HCT116 (cell line): ENCODE measurements around the gene HUS1. TPM values are rescaled to one million over a fixed set of nuclear protein-coding genes. Genes with fewer than 3 reads are reported as not detected.

ENCODE experiments used
- ATAC-seq: fragments of 200-7000 bp; cut with Tn5 transposase; 2 replicates; pipeline ENCODE4 v1.9.1; 2020; ENCODE audit warnings: mild to moderate bottlenecking, moderate library complexity
- BruUV-seq: library from RNA; stranded (reverse); fragments of 400-500 nt; replicated peaks from 2 replicates; lab custom pipeline; 2021; lab: Mats Ljungman, UMichigan
- CTCF ChIA-PET: fragments of 300-600 bp; sonication (Branson Sonifier 250); formaldehyde crosslinking; loops from one replicate; lab custom pipeline; 2021; ENCODE audit warnings: antibody characterized with exemption; lab: Charles Lee
- POLR2A ChIA-PET: fragments of 300-600, 350-600 bp; sonication (Branson Sonifier 250); formaldehyde crosslinking; loops from one replicate; lab custom pipeline; 2021; ENCODE audit warnings: antibody characterized with exemption; lab: Charles Lee
- RAD21 ChIA-PET, 2 experiments: fragments of 300-600 bp; sonication (Branson Sonifier 250); formaldehyde crosslinking; loops; one replicate each; lab custom pipeline; 2023; ENCODE audit warnings: low total read pairs in 2 of 2; ENCODE audit not compliant: uncharacterized antibody in 2 of 2, unreplicated experiment in 2 of 2, low non-redundant PET in 1 of 2; lab: Charles Lee
- DNase-seq: peaks from one replicate; pipeline ENCODE4 v3.0.0-alpha.2; 2010; ENCODE audit warnings: low read depth, low spot score
- H2AFZ ChIP-seq: fragments of 200-600 bp; shearing (Covaris generic), sonication (generic); 2 replicates; pipeline ENCODE4 v1.6.1; 2017; ENCODE audit warnings: low read depth, mixed run types, mixed read lengths, antibody characterized with exemption, low read length; ENCODE audit not compliant: poor library complexity, severe bottlenecking
- H3K27ac ChIP-seq: 2 replicates; pipeline ENCODE4 v1.5.1; 2012; ENCODE audit warnings: low read depth, low read length
- H3K27me3 ChIP-seq: fragments of 200-600 bp; sonication (generic); 2 replicates; pipeline ENCODE4 v1.6.1; 2016; ENCODE audit warnings: mixed run types, low read length, mixed read lengths; ENCODE audit not compliant: insufficient read depth
- H3K36me3 ChIP-seq, 2 experiments: fragments of 200-500 bp in 1 of 2; fragments of 200-600 bp in 1 of 2; sonication (Bioruptor generic) in 1 of 2; sonication (generic) in 1 of 2; 2 replicates each; pipeline versions ENCODE4 v1.5.1 to v1.6.1; 2014 to 2016; ENCODE audit warnings: low read length in 2 of 2, inconsistent platforms in 1 of 2, mixed read lengths in 1 of 2, mixed run types in 1 of 2; ENCODE audit not compliant: insufficient read depth in 2 of 2, control insufficient read depth in 1 of 2
- H3K4me1 ChIP-seq, 2 experiments: fragments of 200-600 bp in 1 of 2; sonication (generic) in 1 of 2; 2 replicates each; pipeline versions ENCODE4 v1.5.1 to v1.6.1; 2012 to 2017; ENCODE audit warnings: low read length in 2 of 2, inconsistent platforms in 1 of 2, mild to moderate bottlenecking in 1 of 2, mixed read lengths in 1 of 2, mixed run types in 1 of 2, moderate library complexity in 1 of 2; ENCODE audit not compliant: insufficient read depth in 2 of 2, control insufficient read depth in 1 of 2
- H3K4me2 ChIP-seq: fragments of 200-600 bp; sonication (generic); 2 replicates; pipeline ENCODE4 v1.6.1; 2017; ENCODE audit warnings: mixed run types, low read length, mixed read lengths
- H3K4me3 ChIP-seq, 2 experiments: fragments of 200-600 bp in 1 of 2; sonication (generic) in 1 of 2; replicated peaks in 1 of 2; 2 replicates each; pipeline ENCODE4 v1.5.1; 2011 to 2016; ENCODE audit warnings: low read length in 2 of 2, control low read depth in 1 of 2, low read depth in 1 of 2, mild to moderate bottlenecking in 1 of 2, mixed read lengths in 1 of 2, mixed run types in 1 of 2
- H3K79me2 ChIP-seq: fragments of 200-600 bp; sonication (generic); 2 replicates; pipeline ENCODE4 v1.6.1; 2017; ENCODE audit warnings: mild to moderate bottlenecking, mixed run types, low read length, moderate library complexity, mixed read lengths; ENCODE audit not compliant: insufficient read depth
- H3K9ac ChIP-seq: fragments of 200-600 bp; sonication (generic); 2 replicates; pipeline ENCODE4 v1.6.1; 2016; ENCODE audit warnings: low read length, mixed read lengths
- H3K9me2 ChIP-seq: fragments of 200-600 bp; sonication (generic), shearing (Covaris generic); 2 replicates; pipeline ENCODE4 v1.6.1; 2017; ENCODE audit warnings: mixed run types, mild to moderate bottlenecking, moderate library complexity; ENCODE audit not compliant: insufficient read depth
- H3K9me3 ChIP-seq, 2 experiments: fragments of 200-500 bp in 1 of 2; fragments of 200-600 bp in 1 of 2; sonication (Bioruptor generic) in 1 of 2; sonication (generic) in 1 of 2; 2 replicates each; pipeline ENCODE4 v1.6.1; 2014 to 2017; ENCODE audit warnings: low read length in 2 of 2, mixed read lengths in 2 of 2, inconsistent platforms in 1 of 2, low read depth in 1 of 2, mild to moderate bottlenecking in 1 of 2, mixed run types in 1 of 2, moderate library complexity in 1 of 2; ENCODE audit not compliant: control insufficient read depth in 1 of 2, insufficient read depth in 1 of 2
- H4K20me1 ChIP-seq: fragments of 200-600 bp; sonication (generic), shearing (Covaris generic); 2 replicates; pipeline ENCODE4 v1.6.1; 2017; ENCODE audit warnings: mixed run types, mild to moderate bottlenecking, moderate library complexity; ENCODE audit not compliant: insufficient read depth
- EZH2phosphoT487 ChIP-seq: fragments of 200-600 bp; IDR thresholded peaks from 2 replicates; pipeline ENCODE4 v1.6.1; 2018; ENCODE audit warnings: antibody characterized with exemption, borderline replicate concordance
- FOSL1 ChIP-seq: IDR thresholded peaks from 2 replicates; pipeline ENCODE4 v1.6.1; 2012; ENCODE audit warnings: low read depth
- POLR2A ChIP-seq: IDR thresholded peaks from 2 replicates; pipeline ENCODE4 v1.7.0; 2011; ENCODE audit warnings: borderline replicate concordance; ENCODE audit not compliant: insufficient read depth, insufficient read length; ENCODE audit errors: extremely low read depth
- POLR2AphosphoS5 ChIP-seq: IDR thresholded peaks from 2 replicates; pipeline ENCODE4 v1.6.1; 2011; ENCODE audit warnings: mild to moderate bottlenecking, low read depth, low read length, moderate library complexity
- YY1 ChIP-seq: IDR thresholded peaks from 2 replicates; pipeline ENCODE4 v1.6.1; 2011; ENCODE audit warnings: low read length, low read depth, moderate library complexity, mild to moderate bottlenecking; ENCODE audit not compliant: insufficient replicate concordance; ENCODE audit errors: extremely low read depth
- ZFX ChIP-seq: fragments of 450-650 bp; IDR thresholded peaks from 2 replicates; pipeline ENCODE4 v1.6.1; 2017
- intact Hi-C: fragments of 100-400 bp; cut with micrococcal nuclease; formaldehyde crosslinking; loops from 2 replicates; pipeline ENCODE4 v1.10.0; 2022
- total RNA-seq: library from RNA; stranded (reverse); gene quantifications from one replicate; pipeline ENCODE4 v1.2.1, GENCODE V29; 2021; ENCODE audit not compliant: unreplicated experiment
- TF ChIP-seq, protein P1 (sequence below): IDR thresholded peaks from 2 replicates; pipeline ENCODE4 v1.6.1; 2012; ENCODE audit warnings: low read depth

Gene HUS1
- total RNA-seq, 1 experiment from 2014 or later, result 30.0 TPM

DNA sequence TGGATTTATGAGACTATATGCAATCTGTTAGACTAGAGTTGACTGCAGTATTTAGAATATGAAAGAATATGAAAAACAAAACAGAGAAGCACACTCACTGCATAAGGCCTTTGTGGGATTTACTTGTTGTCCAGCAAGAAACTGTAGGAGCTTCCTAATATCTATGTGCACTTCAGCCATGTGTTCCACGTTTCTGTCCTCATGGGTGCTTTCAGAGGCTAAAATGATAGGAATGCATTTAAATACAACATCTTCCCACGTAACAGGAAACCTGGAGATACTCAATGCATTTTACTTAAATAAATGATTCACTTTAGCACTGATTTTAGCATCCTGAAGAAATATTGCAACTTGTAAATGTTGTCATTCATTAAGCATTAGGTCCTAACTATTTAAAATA, 11.7 kb downstream of the HUS1 start:
- TF ChIP-seq EZH2phosphoT487 (no peak), POLR2A (no peak), POLR2AphosphoS5 (no peak), YY1 (no peak), FOSL1 (no peak), ZFX (no peak)
- TF ChIP-seq, protein P1, sequence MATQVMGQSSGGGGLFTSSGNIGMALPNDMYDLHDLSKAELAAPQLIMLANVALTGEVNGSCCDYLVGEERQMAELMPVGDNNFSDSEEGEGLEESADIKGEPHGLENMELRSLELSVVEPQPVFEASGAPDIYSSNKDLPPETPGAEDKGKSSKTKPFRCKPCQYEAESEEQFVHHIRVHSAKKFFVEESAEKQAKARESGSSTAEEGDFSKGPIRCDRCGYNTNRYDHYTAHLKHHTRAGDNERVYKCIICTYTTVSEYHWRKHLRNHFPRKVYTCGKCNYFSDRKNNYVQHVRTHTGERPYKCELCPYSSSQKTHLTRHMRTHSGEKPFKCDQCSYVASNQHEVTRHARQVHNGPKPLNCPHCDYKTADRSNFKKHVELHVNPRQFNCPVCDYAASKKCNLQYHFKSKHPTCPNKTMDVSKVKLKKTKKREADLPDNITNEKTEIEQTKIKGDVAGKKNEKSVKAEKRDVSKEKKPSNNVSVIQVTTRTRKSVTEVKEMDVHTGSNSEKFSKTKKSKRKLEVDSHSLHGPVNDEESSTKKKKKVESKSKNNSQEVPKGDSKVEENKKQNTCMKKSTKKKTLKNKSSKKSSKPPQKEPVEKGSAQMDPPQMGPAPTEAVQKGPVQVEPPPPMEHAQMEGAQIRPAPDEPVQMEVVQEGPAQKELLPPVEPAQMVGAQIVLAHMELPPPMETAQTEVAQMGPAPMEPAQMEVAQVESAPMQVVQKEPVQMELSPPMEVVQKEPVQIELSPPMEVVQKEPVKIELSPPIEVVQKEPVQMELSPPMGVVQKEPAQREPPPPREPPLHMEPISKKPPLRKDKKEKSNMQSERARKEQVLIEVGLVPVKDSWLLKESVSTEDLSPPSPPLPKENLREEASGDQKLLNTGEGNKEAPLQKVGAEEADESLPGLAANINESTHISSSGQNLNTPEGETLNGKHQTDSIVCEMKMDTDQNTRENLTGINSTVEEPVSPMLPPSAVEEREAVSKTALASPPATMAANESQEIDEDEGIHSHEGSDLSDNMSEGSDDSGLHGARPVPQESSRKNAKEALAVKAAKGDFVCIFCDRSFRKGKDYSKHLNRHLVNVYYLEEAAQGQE, result no peak
- Histone ChIP-seq H3K9me2 (no peaks in the 10 kb centered on the region), H3K9me3 (no peaks in the 10 kb centered on the region), H3K79me2 (no peaks in the 10 kb centered on the region; the same call in 1 of the 2 replicates), H3K9ac (no peak overlapping the region), H3K27ac (no peak overlapping the region), H2AFZ (no peak overlapping the region), H4K20me1 (no peaks in the 10 kb centered on the region), H3K4me2 (no peak overlapping the region), H3K36me3 (peaks cover 30 to 46% of the 10 kb centered on the region in 2 experiments), H3K27me3 (no peaks in the 10 kb centered on the region), H3K4me3 (no peak overlapping the region), H3K4me1 (peaks cover 3 to 4% of the 10 kb centered on the region in 2 experiments; a peak in 2 of 4 replicates)
- ATAC-seq, result no peak
- no TSS peak for BruUV-seq
- ChIA-PET POLR2A (no interaction called here), RAD21 (no interaction called here), CTCF (interaction anchor here (1.1 kb wide), 1 partner anchor 702 kb away, joined by 3 read pairs; no protein-coding TSS in a partner anchor)
- DNase-seq, result no peak
- intact Hi-C loops, result no loop called here
